Natural killer cell treated with Interleukin-12 subunit alpha and Interleukin-12 subunit beta and Interleukin-15 and Interleukin-18, amount 100 ng/mL, for 72 hours (primary cell): ENCODE results near the gene ARSA. TPM values are rescaled to one million over a fixed set of nuclear protein-coding genes. Genes with fewer than 3 reads are reported as not detected.

ENCODE experiments used
- ATAC-seq, 2 donors: fragments of 150-1000 bp; cut with Tn5 transposase in 1 of 2; sonication (Bioruptor Pico), chemical (Tn5 transposase) in 1 of 2; 2 replicates each; pipeline ENCODE4 v1.10.0; 2021
- DNase-seq: peaks from one replicate; pipeline ENCODE4 v3.0.0; 2022; ENCODE audit warnings: low spot score
- H3K27ac Mint-ChIP-seq, 2 donors: 1 replicate in 1 of 2; 2 replicates in 1 of 2; pipeline ENCODE4 v1.8.0; 2022; ENCODE audit warnings: mixed read lengths in 2 of 2, mild to moderate bottlenecking in 1 of 2, moderate library complexity in 1 of 2
- H3K27me3 Mint-ChIP-seq, 2 donors: 1 replicate in 1 of 2; 2 replicates in 1 of 2; pipeline ENCODE4 v1.8.0; 2022; ENCODE audit warnings: mixed read lengths in 2 of 2
- H3K36me3 Mint-ChIP-seq: one replicate; pipeline ENCODE4 v1.8.0; 2022; ENCODE audit warnings: mixed read lengths
- H3K4me1 Mint-ChIP-seq, 2 donors: 1 replicate in 1 of 2; 2 replicates in 1 of 2; pipeline ENCODE4 v1.8.0; 2022; ENCODE audit warnings: low read depth in 2 of 2, mixed read lengths in 2 of 2, mild to moderate bottlenecking in 1 of 2
- H3K4me3 Mint-ChIP-seq: one replicate; pipeline ENCODE4 v1.8.0; 2022; ENCODE audit warnings: mixed read lengths
- H3K9me3 Mint-ChIP-seq: 2 replicates; pipeline ENCODE4 v1.8.0; 2022; ENCODE audit warnings: mixed read lengths
- total RNA-seq, 2 donors: library from RNA; stranded (reverse); gene quantifications; one replicate each; pipeline ENCODE4 v1.2.3, GENCODE V29; 2022

The ARSA gene
- total RNA-seq, 2 donors from 2014 or later: 35.7 to 38.9 TPM

DNA sequence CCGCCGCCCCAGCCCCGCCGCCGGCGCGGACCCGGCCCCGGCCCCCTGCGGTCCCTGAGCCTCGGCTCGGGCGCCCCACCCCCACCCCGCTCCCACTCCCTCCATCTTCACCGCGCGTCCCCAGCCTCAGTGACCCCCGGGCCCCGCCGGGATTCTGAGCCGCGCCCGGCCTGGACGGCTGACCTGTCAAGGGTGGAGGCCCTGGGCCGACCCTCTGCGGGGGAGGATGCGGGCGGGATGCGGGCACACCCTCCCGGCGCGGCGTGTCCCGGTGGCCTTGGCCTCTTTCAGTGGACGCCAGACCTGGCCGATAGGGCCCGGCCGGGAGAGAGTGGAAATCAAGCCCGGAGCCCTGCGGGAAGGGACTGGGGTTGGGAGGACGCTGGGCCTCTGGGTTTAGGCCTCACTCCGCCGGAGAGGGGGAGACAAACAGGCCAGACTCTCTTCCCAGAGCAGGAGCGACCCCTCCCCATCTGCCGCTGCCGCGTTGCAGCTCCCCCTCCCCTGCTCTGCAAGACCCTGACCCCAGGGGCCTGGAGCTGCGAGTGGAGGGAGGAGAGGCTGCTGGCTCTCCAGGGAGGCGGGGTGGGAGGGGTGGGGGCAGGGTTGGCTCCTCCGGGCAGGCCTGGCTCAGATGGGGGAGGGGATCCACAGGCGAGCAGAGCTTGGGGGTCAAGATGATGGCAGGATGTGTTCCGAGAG is 26.8 kb downstream of the ARSA start:
- DNase-seq (no peak), ATAC-seq (no peak)
- Mint-ChIP-seq H3K9me3 (no peaks in the 10 kb centered on the region), H3K27ac (no peak overlapping the region), H3K4me3 (no peak overlapping the region), H3K36me3 (no peaks in the 10 kb centered on the region), H3K4me1 (peaks cover 5% of the 10 kb centered on the region in 2 donors), H3K27me3 (peaks cover 20 to 27% of the 10 kb centered on the region in 2 donors)

DNA sequence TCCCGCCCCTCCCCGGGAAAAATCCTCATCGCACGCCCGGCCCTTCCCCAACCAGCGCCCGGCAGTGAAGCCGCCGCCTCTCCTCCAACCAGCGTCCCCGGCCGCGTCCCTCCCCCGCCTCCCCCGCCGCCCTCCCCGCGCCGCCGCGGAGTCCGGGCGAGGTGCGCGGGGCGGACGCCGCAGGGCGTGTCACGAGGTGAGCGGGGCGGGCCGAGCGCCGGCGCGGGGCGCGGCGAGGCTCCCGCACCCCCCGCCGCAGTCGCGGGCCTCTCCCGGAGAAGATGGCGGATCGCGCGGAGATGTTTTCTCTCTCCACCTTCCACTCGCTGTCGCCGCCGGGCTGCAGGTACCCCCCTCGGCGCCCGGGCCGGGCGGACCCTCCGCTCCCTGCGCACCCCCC is 27.4 kb downstream of the ARSA start, which contains the start of gene MAPK8IP2:
TSS of gene MAPK8IP2 (plus strand) at position 256 of the 400 bp plus-strand sequence. CDS start at position 282, 26 bp downstream.
- H3K4me3 Mint-ChIP-seq: peak within 1 kb of the TSS; percentile 72
- ATAC-seq: peak; percentile 22 to 50

DNA sequence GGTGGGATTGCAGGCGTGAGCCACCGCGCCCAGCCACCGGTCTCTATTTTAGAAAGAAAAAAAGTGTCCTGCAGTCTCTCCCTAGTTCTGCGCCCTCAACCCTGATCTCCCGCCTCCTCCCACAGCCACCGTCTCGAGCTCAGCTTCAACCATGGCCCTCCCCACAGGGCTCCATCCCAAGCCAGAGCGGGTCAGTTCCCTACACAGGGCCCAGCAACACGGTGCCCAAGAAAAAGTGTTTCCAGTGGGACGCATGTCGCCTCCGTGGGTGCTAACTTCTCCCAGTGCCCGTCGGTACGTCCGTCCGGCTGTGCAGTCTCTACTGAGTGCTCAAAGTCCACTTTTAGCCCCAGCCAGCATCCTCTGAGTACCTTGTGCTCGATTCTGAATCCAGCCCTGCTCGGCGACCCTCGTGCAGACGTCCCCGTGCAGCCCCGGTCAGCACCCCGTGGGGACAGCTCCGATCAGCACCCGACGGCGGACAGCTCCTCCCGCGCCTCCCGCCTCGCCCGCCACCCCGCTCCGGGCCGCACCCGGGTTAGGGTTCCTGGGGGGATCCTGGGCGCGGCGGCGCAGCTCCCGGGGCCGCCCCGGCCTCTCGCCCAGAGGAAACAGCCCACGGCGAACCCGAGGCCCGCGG is 28.0 kb downstream of the ARSA start:
- DNase-seq (peak; percentile 67), ATAC-seq (peak; percentile 79 to 84)
- Mint-ChIP-seq H3K9me3 (no peaks in the 10 kb centered on the region), H3K27me3 (peaks cover 20 to 27% of the 10 kb centered on the region in 2 donors), H3K36me3 (no peaks in the 10 kb centered on the region), H3K4me3 (no peak overlapping the region), H3K27ac (no peak overlapping the region), H3K4me1 (peaks cover 5% of the 10 kb centered on the region in 2 donors)

More for the DNA sequence above, 27.4 kb downstream of the ARSA start, which contains the start of gene MAPK8IP2:
- DNase-seq: no peak
- Mint-ChIP-seq H3K27me3 (peaks cover 20 to 27% of the 10 kb centered on the region in 2 donors), H3K27ac (no peak within 1 kb of the TSS), H3K36me3 (no peaks in the 10 kb centered on the region), H3K4me1 (peaks cover 5% of the 10 kb centered on the region in 2 donors), H3K9me3 (no peaks in the 10 kb centered on the region)

DNA sequence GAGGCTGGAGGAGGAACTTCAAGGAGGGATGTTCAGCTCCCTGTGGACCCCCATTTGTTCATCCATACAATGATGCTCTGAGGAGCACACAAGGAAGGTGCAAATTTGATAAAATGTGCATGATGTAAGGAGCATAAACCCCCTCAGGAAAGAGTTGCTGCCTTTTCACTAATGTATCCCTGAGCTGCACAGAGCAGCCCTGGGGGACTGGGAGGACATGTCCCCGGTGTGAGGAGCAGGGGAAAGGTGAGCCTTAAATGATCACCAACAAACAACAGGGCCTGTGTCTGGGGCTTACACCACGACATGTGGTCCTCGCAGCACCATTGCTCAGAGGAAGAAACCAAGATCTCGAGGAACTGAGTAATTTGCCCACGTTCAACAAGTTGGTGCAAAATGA is 30.9 kb downstream of the ARSA start:
- no peaks in the 10 kb centered on the region for H3K9me3 Mint-ChIP-seq
- H3K27me3 Mint-ChIP-seq: peaks cover 8 to 17% of the 10 kb centered on the region in 2 donors
- no peaks in the 10 kb centered on the region for H3K36me3 Mint-ChIP-seq
- ATAC-seq (no peak), DNase-seq (peak; percentile 15)
- no peak overlapping the region for H3K27ac Mint-ChIP-seq
- no peak overlapping the region for H3K4me3 Mint-ChIP-seq
- peaks cover 5% of the 10 kb centered on the region in 2 donors for H3K4me1 Mint-ChIP-seq

DNA sequence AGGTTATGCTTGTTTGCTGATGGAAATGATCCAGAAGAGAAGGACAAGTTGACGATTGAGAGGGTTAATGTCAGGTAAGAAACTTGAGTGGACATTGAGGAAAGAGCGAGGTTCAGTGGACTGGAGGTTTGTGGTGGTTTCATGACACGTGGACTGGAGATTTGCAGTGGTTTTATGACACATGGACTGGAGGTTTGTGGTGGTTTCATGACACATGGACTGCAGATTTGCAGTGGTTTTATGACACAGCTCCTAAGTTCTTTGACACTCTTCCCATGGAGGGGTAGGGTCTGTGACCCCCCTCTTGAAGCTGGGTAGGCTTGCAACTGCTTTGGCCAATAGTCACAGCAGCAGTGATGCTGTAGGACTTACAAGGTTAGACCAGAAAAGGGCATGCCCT is 32.8 kb downstream of the ARSA start:
- Mint-ChIP-seq H3K27me3 (peaks cover 0 to 11% of the 10 kb centered on the region in 2 donors), H3K36me3 (no peaks in the 10 kb centered on the region), H3K4me1 (no peaks in the 10 kb centered on the region), H3K4me3 (no peak overlapping the region), H3K27ac (no peak overlapping the region), H3K9me3 (no peaks in the 10 kb centered on the region)
- ATAC-seq (no peak), DNase-seq (peak; percentile 45)

DNA sequence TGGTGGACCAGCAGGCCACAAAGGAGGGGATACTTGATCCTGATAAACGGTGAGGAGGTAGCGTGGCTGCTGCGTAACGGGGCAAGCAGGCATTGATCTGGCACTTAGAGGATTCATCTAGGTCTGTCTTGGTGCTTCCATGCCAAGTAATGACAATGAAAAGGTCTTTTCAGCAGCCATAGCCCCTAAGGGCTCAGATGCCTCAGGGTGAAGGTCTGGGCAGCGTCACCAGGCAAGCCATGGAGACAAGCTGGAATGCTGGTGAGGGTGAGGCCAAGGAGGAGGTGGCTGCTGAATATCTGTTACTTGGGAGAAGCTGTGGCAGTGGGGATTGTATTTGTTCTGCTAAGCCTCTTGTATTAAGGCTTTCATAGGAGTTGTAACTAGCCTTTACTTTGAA is 40.5 kb downstream of the ARSA start:
- Mint-ChIP-seq H3K36me3 (no peaks in the 10 kb centered on the region), H3K4me1 (peaks cover 5 to 8% of the 10 kb centered on the region in 2 donors), H3K9me3 (no peaks in the 10 kb centered on the region), H3K27me3 (no peaks in the 10 kb centered on the region), H3K27ac (no peak overlapping the region), H3K4me3 (no peak overlapping the region)
- no peak for ATAC-seq
- no peak for DNase-seq

DNA sequence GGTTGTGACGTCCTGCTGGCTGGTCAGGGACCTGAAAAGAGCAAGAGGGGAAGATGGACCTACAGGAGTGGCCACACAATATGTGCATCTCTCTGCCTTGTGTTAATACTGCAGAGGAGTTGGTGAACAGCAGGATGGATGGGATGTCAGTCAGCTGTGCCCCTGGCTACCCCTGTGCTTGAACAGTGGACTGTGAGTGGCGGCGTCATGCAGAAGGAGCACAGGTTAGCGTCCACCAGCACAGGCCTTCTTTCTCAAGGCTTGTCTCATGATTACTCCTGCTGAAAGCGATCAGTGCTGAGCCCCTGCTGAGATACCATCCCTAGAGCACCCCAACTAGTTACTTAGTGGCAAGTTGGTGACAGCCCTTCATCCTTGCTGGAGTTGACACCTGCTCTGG is 41.5 kb downstream of the ARSA start:
- Mint-ChIP-seq H3K4me1 (peaks cover 5 to 8% of the 10 kb centered on the region in 2 donors), H3K36me3 (no peaks in the 10 kb centered on the region), H3K9me3 (no peaks in the 10 kb centered on the region), H3K27ac (no peak overlapping the region), H3K4me3 (no peak overlapping the region), H3K27me3 (no peaks in the 10 kb centered on the region)
- DNase-seq (no peak), ATAC-seq (no peak)

DNA sequence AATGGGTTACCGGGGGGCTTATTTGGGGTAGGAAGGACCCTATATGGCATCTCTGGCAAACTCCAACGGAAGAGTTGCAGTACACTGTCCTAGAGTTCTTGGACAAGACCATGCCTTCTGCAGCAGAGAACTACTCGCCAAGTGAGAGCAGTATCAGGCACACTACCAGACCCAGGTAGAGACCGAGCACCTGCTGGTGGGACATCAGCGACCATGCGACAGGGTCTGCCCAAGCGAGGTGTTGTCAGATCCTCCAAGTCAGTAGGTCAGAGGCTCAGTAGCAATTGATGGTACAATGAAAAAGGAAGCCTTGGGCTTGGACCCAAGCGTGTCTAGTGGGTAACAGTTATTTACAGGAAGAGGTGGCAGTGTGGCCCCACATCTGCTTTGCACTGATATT is 42.2 kb downstream of the ARSA start:
- ATAC-seq (no peak), DNase-seq (peak; percentile 34)
- Mint-ChIP-seq H3K27me3 (no peaks in the 10 kb centered on the region), H3K9me3 (no peaks in the 10 kb centered on the region), H3K4me1 (peaks cover 5 to 8% of the 10 kb centered on the region in 2 donors), H3K27ac (no peak overlapping the region), H3K36me3 (no peaks in the 10 kb centered on the region), H3K4me3 (no peak overlapping the region)

DNA sequence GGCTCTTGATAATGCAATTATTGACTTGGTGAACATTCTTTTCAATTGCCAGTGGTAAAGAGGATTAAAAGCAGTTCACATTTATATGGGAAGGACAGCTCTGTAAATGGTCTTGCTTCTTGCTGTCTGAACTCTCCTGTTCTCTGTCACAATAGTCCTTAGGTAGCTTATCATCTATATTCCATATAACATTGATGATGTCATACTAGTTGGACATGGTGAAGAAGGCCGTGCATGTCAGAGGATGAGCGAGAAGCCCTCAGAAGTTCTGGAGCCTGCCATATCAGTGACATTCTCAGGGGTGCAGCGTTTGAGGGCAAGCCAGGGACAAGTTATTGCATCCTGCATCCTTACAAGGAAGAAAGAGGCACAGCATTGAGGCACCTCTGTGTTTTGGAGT is 42.7 kb downstream of the ARSA start:
- Mint-ChIP-seq H3K27ac (no peak overlapping the region), H3K27me3 (no peaks in the 10 kb centered on the region), H3K9me3 (no peaks in the 10 kb centered on the region), H3K36me3 (no peaks in the 10 kb centered on the region), H3K4me3 (peak overlapping the region; percentile 20), H3K4me1 (peaks cover 5 to 11% of the 10 kb centered on the region in 2 donors)
- ATAC-seq (no peak), DNase-seq (peak; percentile 28)

DNA sequence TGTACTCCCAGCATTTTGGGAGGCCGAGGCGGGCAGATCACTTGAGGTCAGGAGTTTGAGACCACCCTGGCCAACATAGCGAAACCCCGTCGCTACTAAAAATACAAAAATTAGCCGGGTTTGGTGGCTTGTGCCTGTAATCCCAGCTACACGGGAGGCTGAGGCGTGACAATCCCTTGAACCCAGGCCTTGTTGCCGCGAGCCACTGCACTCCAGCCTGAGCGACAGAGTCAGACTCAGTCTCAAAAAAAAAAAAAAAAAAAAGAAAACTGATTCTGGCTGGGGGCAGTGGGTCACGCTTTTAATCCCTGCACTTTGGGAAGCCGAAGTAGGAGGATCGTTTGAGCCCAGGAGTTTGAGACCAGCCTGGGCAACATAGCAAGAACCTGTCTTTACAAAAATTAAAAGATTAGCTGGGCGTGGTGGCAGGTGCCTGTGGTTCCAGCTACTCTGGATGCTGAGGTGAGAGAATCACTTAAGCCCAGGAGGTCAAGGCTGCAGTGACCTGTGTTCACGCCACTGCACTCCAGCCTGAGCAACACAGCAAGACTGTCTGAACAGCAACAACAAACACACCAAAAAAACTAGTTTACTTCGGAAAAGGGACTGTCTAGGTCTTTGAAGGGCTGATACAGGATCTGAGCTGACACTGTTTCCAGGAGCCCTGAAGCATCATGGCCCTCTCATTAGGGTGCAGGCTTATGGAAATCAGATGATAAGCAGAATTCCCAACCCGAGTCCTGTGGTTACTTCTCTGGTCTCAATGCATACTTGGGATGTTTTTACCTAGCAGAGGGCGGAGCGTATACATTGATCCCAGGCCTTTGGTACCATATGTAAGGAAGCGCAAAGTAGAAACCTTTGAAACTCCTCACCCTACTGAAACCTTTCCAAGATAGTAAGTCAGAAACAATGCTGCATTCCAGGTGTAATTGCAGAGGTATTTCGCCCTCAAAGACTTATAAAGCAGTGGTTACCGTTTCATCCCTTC is 43.6 kb downstream of the ARSA start:
- H3K9me3 Mint-ChIP-seq: no peaks in the 10 kb centered on the region
- DNase-seq (peak; percentile 31), ATAC-seq (no peak)
- peaks cover 11 to 17% of the 10 kb centered on the region in 2 donors for H3K4me1 Mint-ChIP-seq
- peak overlapping the region; percentile 83 for H3K4me3 Mint-ChIP-seq
- H3K36me3 Mint-ChIP-seq: no peaks in the 10 kb centered on the region
- H3K27me3 Mint-ChIP-seq: no peaks in the 10 kb centered on the region
- H3K27ac Mint-ChIP-seq: no peak overlapping the region

DNA sequence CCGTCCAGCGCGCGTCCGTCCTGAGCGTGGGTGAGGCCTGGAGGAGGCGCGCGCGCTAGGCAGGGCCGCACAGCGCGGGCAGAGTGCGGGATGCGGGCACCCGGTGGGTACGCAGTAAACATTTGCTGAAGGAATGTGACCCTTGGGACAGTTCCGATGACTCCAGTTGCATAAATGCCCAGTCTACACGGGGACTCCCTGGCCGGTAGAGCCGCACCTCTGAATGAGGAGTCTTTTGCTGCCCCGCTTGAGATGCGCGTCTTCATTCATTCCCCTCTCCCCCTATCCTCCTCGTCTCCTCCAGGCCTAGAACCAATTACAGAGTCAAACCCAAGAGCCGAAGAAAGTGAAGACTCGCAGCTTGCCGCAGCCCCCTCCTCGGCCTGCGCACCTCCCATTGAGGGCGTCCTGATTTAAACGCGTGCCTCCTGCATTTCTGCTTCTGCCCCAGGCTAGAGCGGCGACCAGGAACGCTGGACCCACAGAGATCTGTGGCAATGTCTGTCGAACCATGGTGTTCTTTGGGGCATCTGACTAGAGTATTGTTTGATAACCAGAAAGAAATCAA is 44.6 kb downstream of the ARSA start:
- peak overlapping the region; percentile 78 to 88 for H3K27ac Mint-ChIP-seq
- ATAC-seq: peak in 1 of 2 donors; percentile 21
- H3K9me3 Mint-ChIP-seq: no peaks in the 10 kb centered on the region
- peak overlapping the region; percentile 83 for H3K4me3 Mint-ChIP-seq
- no peaks in the 10 kb centered on the region for H3K36me3 Mint-ChIP-seq
- peaks cover 11 to 17% of the 10 kb centered on the region in 2 donors for H3K4me1 Mint-ChIP-seq
- H3K27me3 Mint-ChIP-seq: no peaks in the 10 kb centered on the region
- DNase-seq: peak; percentile 55

DNA sequence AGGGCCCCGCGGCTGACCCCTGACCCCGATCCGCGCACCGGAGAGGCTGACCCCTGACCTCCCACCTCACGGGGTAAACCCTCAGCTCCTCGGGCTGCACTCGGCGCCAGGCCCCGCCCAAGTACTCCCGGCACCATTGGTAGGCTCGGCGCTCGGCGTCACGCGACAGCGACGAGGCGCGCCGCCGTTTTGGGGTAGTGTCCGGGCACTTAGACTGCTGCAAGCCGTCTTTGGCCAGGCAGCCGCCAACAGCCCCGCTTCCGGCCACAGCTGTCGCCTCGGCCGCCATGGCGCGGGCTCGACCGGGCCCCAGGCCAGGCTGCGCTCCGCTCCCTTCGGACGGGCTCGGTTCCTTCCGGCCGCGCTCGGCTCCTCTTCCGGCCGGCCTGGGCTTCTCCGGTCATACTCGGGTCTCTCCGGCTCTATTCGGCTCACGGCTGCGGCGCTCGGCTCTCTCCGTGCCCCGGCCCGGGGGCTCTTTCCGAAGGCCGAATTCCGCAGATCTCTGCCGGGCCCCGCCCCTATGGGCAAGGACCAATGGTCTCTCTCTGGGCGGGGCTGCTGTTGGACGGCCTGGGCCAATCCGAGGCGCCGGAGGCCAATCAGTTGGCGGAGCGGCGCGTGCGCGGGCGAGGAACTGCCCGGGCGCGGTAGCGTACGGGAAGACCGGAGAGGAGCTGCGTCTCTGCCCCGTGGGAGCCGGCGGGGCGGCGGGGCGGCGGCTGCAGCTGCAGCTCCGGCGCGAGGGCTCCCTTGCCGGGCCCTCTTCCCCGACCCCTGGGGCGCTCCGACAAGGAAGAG is 45.3 kb downstream of the ARSA start, which contains the start of gene CHKB:
TSS of gene CHKB (minus strand) at position 357 of the 801 bp plus-strand sequence. CDS start at position 289, 68 bp downstream.
- no peaks in the 10 kb centered on the region for H3K9me3 Mint-ChIP-seq
- peaks cover 11 to 17% of the 10 kb centered on the region in 2 donors for H3K4me1 Mint-ChIP-seq
- H3K36me3 Mint-ChIP-seq: no peaks in the 10 kb centered on the region
- H3K27me3 Mint-ChIP-seq: no peaks in the 10 kb centered on the region
- peak within 1 kb of the TSS; percentile 83 for H3K4me3 Mint-ChIP-seq
- DNase-seq (peak; percentile 100), ATAC-seq (peak; percentile 96 to 97)
- peak within 1 kb of the TSS; percentile 78 to 88 for H3K27ac Mint-ChIP-seq
